DOHH2 (cell line): ENCODE data around the gene PODN.

ENCODE experiments used
- CTCF ChIP-seq: fragments of 200-600 bp; sonication (generic); IDR thresholded peaks from one replicate; pipeline ENCODE4 v1.5.1; 2014; ENCODE audit warnings: antibody characterized with exemption, mild to moderate bottlenecking, low read depth, low read length; ENCODE audit not compliant: poor library complexity, severe bottlenecking
- EZH2phosphoT487 ChIP-seq: fragments of 200-600 bp; sonication (generic); IDR thresholded peaks from 2 replicates; pipeline ENCODE4 v1.6.1; 2017; ENCODE audit warnings: borderline replicate concordance, mild to moderate bottlenecking, antibody characterized with exemption, low read length, moderate library complexity, mixed read lengths

- TF ChIP-seq CTCF, result no peak
- TF ChIP-seq EZH2phosphoT487, result no peak
Measured at GRCh38 chr1:53090227-53091147, 28.5 kb downstream of the PODN start.
